Measurements from ENCODE around the gene GNG7. TPM values are rescaled to one million over a fixed set of nuclear protein-coding genes. Genes with fewer than 3 reads are reported as not detected.

Gene GNG7
- total RNA-seq, 1 experiment from 2014 or later: 1.1 TPM

- no peak for TF ChIP-seq EZH2phosphoT487 (IDR thresholded peaks at IDR 0.05; ENCODE audit: borderline replicate concordance, low read length)
- no peak for TF ChIP-seq EZH2 (IDR thresholded peaks at IDR 0.05; ENCODE audit: low read length, unreplicated experiment)
- no peak for TF ChIP-seq CTCF (conservative IDR thresholded peaks at IDR 0.05; ENCODE audit: low read depth, low read length)
- H2AFZ ChIP-seq (ENCODE audit: low read length): no peak overlapping the region
- intact Hi-C loops (cut with micrococcal nuclease): no loop called here
- no peaks in the 10 kb centered on the region for H3K27me3 ChIP-seq (ENCODE audit: low read length)
- no peak overlapping the region for H3K4me2 ChIP-seq (ENCODE audit: low read length)
- H3K36me3 ChIP-seq (ENCODE audit: low read depth, low read length): no peaks in the 10 kb centered on the region
- H3K27ac ChIP-seq (ENCODE audit: low read length): no peak overlapping the region
- no peaks in the 10 kb centered on the region for H3K79me2 ChIP-seq (ENCODE audit: low read length)
- ChIA-PET CTCF (no interaction called here), POLR2A (ENCODE audit: unreplicated experiment) (no interaction called here)
- no peak overlapping the region for H3K4me3 ChIP-seq (ENCODE audit: low read length)
- BruUV-seq (replicated peaks): no TSS peak
- DNase-seq (no peak), ATAC-seq (no peak)
- no peaks in the 10 kb centered on the region for H3K9me3 ChIP-seq (ENCODE audit: low read length)
- H3K9me2 ChIP-seq (replicated peaks; ENCODE audit: low read length): no peaks in the 10 kb centered on the region
- H3K4me1 ChIP-seq (ENCODE audit: insufficient read depth, low read length): no peaks in the 10 kb centered on the region
- no peak overlapping the region for H3K9ac ChIP-seq (ENCODE audit: low read length)
- no peaks in the 10 kb centered on the region for H3F3A ChIP-seq (ENCODE audit: low read length, unreplicated experiment)
- H4K20me1 ChIP-seq (ENCODE audit: low read length): no peaks in the 10 kb centered on the region
Observed at GRCh38 chr19:2512523-2513431, 189.7 kb downstream of the GNG7 start.

DNA sequence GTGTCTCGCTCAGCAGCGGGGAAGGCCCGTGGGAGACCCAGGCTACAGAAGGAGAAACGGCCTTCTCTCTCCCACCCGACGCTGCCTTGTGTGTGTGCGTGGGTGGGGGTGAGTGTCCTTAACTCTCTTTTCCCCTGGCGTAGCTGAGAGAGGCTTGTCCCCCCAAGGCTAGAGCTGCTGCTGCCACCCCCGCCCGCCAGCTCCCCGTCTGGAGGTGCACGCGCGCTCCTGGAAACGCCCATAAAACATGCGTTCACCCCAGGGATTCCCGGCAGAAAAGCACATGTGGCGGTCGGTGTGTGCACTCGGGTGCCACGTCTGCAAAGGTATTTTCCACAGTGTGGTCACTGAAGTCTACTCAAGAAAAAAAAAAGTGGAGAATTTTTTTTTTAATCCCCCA, 190.5 kb downstream of the GNG7 start:
- no TSS peak for BruUV-seq (replicated peaks)
- CTCF ChIA-PET: no interaction called here
- no peaks in the 10 kb centered on the region for H3K79me2 ChIP-seq (ENCODE audit: low read length)
- DNase-seq (no peak), ATAC-seq (no peak)
- no peak overlapping the region for H3K27ac ChIP-seq (ENCODE audit: low read length)
- H3K4me2 ChIP-seq (ENCODE audit: low read length): no peak overlapping the region
- H3F3A ChIP-seq (ENCODE audit: low read length, unreplicated experiment): no peaks in the 10 kb centered on the region
- H3K9me2 ChIP-seq (replicated peaks; ENCODE audit: low read length): no peaks in the 10 kb centered on the region
- intact Hi-C loops (cut with micrococcal nuclease): no loop called here
- no peak overlapping the region for H2AFZ ChIP-seq (ENCODE audit: low read length)
- H3K27me3 ChIP-seq (ENCODE audit: low read length): no peaks in the 10 kb centered on the region
- H3K4me1 ChIP-seq (ENCODE audit: insufficient read depth, low read length): no peaks in the 10 kb centered on the region; the same call in 1 of the 2 replicates
- no peaks in the 10 kb centered on the region for H3K36me3 ChIP-seq (ENCODE audit: low read depth, low read length)
- no peak for TF ChIP-seq EZH2 (IDR thresholded peaks at IDR 0.05; ENCODE audit: low read length, unreplicated experiment)
- TF ChIP-seq CTCF (conservative IDR thresholded peaks at IDR 0.05; ENCODE audit: low read depth, low read length): no peak
- no peak for TF ChIP-seq EZH2phosphoT487 (IDR thresholded peaks at IDR 0.05; ENCODE audit: borderline replicate concordance, low read length)
- no peak overlapping the region for H3K9ac ChIP-seq (ENCODE audit: low read length)
- H3K9me3 ChIP-seq (ENCODE audit: low read length): no peaks in the 10 kb centered on the region
- POLR2A ChIA-PET (ENCODE audit: unreplicated experiment): no interaction called here
- no peak overlapping the region for H3K4me3 ChIP-seq (ENCODE audit: low read length)
- no peaks in the 10 kb centered on the region for H4K20me1 ChIP-seq (ENCODE audit: low read length)

DNA sequence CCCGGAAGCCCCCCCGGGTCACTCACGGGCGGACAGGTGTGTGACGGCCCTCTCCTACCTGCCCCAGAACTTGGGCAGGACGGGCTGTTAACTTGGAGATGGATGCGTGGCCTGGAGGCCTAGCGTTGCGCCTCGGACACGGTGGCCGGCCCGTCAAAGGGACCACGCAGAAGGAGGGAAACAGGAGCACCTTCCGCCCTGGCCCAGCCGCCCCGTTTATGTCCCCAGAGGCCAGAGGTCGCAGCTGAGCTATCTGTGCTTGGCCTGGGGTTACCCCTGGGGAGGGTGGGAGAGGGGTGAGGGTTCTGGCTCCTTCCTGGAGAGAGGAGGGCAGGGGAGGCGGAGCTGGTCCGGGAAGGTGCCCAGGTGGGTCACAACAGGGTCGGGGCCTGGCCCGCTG, 190.9 kb downstream of the GNG7 start:
- no peaks in the 10 kb centered on the region for H3K9me3 ChIP-seq (ENCODE audit: low read length)
- intact Hi-C loops (cut with micrococcal nuclease): no loop called here
- H3K36me3 ChIP-seq (ENCODE audit: low read depth, low read length): no peaks in the 10 kb centered on the region
- H3F3A ChIP-seq (ENCODE audit: low read length, unreplicated experiment): no peaks in the 10 kb centered on the region
- H3K9ac ChIP-seq (ENCODE audit: low read length): no peak overlapping the region
- POLR2A ChIA-PET (ENCODE audit: unreplicated experiment): no interaction called here
- no peaks in the 10 kb centered on the region for H3K27me3 ChIP-seq (ENCODE audit: low read length)
- no peak overlapping the region for H3K4me2 ChIP-seq (ENCODE audit: low read length)
- H3K27ac ChIP-seq (ENCODE audit: low read length): no peak overlapping the region
- no peaks in the 10 kb centered on the region; the same call in 1 of the 2 replicates for H3K4me1 ChIP-seq (ENCODE audit: insufficient read depth, low read length)
- TF ChIP-seq EZH2phosphoT487 (IDR thresholded peaks at IDR 0.05; ENCODE audit: borderline replicate concordance, low read length): no peak
- TF ChIP-seq EZH2 (IDR thresholded peaks at IDR 0.05; ENCODE audit: low read length, unreplicated experiment): no peak
- no peak for TF ChIP-seq CTCF (conservative IDR thresholded peaks at IDR 0.05; ENCODE audit: low read depth, low read length)
- no peaks in the 10 kb centered on the region for H3K79me2 ChIP-seq (ENCODE audit: low read length)
- no peaks in the 10 kb centered on the region for H3K9me2 ChIP-seq (replicated peaks; ENCODE audit: low read length)
- H2AFZ ChIP-seq (ENCODE audit: low read length): no peak overlapping the region
- CTCF ChIA-PET: no interaction called here
- H4K20me1 ChIP-seq (ENCODE audit: low read length): no peaks in the 10 kb centered on the region
- no peak for DNase-seq
- no TSS peak for BruUV-seq (replicated peaks)
- no peak for ATAC-seq
- H3K4me3 ChIP-seq (ENCODE audit: low read length): no peak overlapping the region
